Nephron progenitor cell (in vitro differentiated cells): ENCODE data around the gene PFKL.

Experiments used
- DNase-seq: peaks from one replicate; pipeline ENCODE4 v3.0.0; 2021
- H3K27ac Mint-ChIP-seq: 2 replicates; pipeline ENCODE4 v1.8.0; 2021; ENCODE audit warnings: mild to moderate bottlenecking, moderate library complexity, mixed read lengths
- H3K27me3 Mint-ChIP-seq: 2 replicates; pipeline ENCODE4 v1.8.0; 2021; ENCODE audit warnings: mild to moderate bottlenecking, low read depth, mixed read lengths; ENCODE audit not compliant: poor library complexity
- H3K36me3 Mint-ChIP-seq: 2 replicates; pipeline ENCODE4 v1.8.0; 2021; ENCODE audit warnings: low read depth, mixed read lengths
- H3K4me1 Mint-ChIP-seq: 2 replicates; pipeline ENCODE4 v1.8.0; 2021; ENCODE audit warnings: mixed read lengths
- H3K4me3 Mint-ChIP-seq: 2 replicates; pipeline ENCODE4 v1.8.0; 2021; ENCODE audit warnings: mild to moderate bottlenecking, moderate library complexity, mixed read lengths
- H3K9me3 Mint-ChIP-seq: 2 replicates; pipeline ENCODE4 v1.8.0; 2021; ENCODE audit warnings: mild to moderate bottlenecking, moderate library complexity, mixed read lengths
- CTCF ChIP-seq: fragments of 200-600 bp; sonication (generic); IDR thresholded peaks from 2 replicates; pipeline ENCODE4 v1.5.0; 2021; ENCODE audit warnings: antibody characterized with exemption

Gene PFKL

DNA sequence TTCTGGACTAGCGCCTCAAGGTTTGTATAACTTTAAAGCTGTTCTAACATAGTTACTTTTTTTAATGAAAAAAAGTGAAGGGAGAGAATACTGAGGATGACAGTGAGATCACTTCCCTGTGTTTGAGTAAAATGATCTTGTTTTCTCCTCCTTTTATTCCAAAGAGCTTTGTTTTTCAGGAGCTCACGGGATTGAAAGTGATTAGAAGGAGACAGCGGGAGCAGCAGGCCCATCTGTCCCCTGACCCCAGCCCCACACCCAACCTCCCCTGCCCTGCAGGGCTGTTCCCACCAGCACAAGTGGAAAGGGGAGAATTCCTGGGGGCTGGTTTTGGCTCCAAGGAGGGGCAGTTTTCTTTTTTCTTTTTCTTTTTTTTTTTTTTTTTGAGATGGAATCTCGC, 36.1 kb upstream of the PFKL start:
- Mint-ChIP-seq H3K9me3 (no peaks in the 10 kb centered on the region), H3K36me3 (no peaks in the 10 kb centered on the region), H3K27me3 (peaks cover 14% of the 10 kb centered on the region), H3K4me1 (peaks cover 15% of the 10 kb centered on the region), H3K4me3 (peak overlapping the region; percentile 56), H3K27ac (peak overlapping the region; percentile 90)
- DNase-seq: no peak
- TF ChIP-seq CTCF: no peak

GRCh38 chr21:44265734-44266270, 34.1 kb upstream of the PFKL start:
- Mint-ChIP-seq H3K27me3 (peaks cover 4% of the 10 kb centered on the region), H3K4me3 (no peak overlapping the region), H3K9me3 (no peaks in the 10 kb centered on the region), H3K27ac (no peak overlapping the region), H3K36me3 (no peaks in the 10 kb centered on the region), H3K4me1 (peaks cover 15% of the 10 kb centered on the region)
- DNase-seq: no peak
- TF ChIP-seq CTCF: no peak

DNA sequence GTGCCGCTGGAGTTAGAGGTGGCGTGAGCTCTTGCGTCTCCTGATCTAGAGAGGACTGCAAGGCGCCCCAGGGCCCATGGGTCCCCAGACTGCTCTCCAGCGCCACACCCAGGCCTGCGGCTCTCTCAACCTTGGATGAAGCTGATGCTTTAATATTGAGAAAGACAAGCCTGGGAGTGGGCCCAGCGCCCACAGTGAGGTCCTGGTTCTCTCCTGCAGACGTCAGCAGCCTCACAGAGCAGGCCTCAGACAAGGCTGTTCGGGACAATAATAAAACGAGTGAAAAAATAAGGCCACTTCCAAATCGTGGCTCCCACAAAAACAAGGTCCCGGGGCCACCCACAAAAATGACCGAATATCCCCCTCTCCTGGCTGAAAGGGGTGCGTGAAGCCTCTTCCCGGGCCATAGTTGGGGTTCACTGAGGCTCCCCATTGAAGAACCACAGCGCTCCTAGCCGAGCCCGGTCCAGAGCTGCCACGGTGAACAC, 32.2 kb upstream of the PFKL start:
- no peak for DNase-seq
- no peaks in the 10 kb centered on the region for H3K36me3 Mint-ChIP-seq
- H3K9me3 Mint-ChIP-seq: no peaks in the 10 kb centered on the region
- H3K27me3 Mint-ChIP-seq: peaks cover 4% of the 10 kb centered on the region
- H3K4me3 Mint-ChIP-seq: no peak overlapping the region
- H3K27ac Mint-ChIP-seq: no peak overlapping the region
- H3K4me1 Mint-ChIP-seq: peaks cover 15% of the 10 kb centered on the region
- no peak for TF ChIP-seq CTCF

DNA sequence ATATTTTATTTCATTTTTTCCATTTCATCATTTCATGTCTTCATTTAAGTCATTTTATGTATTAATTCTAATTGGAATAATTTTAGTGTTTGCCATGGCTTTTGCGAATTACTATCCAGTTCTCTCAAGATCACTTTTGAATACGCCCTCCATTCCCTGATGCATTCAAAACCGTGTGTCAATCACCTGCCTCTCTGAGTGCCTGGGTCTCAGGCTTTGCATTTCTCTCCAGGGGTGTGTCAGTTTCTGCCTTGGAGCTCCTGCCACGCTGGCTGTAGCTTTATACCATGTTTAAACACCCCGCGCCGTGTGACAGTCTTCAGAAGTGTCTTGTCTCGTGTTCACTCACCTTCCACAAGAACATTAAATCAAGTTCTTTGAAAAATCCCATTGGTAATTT, 30.8 kb upstream of the PFKL start:
- Mint-ChIP-seq H3K27me3 (peaks cover 8% of the 10 kb centered on the region), H3K9me3 (no peaks in the 10 kb centered on the region)
- no peak for TF ChIP-seq CTCF

DNA sequence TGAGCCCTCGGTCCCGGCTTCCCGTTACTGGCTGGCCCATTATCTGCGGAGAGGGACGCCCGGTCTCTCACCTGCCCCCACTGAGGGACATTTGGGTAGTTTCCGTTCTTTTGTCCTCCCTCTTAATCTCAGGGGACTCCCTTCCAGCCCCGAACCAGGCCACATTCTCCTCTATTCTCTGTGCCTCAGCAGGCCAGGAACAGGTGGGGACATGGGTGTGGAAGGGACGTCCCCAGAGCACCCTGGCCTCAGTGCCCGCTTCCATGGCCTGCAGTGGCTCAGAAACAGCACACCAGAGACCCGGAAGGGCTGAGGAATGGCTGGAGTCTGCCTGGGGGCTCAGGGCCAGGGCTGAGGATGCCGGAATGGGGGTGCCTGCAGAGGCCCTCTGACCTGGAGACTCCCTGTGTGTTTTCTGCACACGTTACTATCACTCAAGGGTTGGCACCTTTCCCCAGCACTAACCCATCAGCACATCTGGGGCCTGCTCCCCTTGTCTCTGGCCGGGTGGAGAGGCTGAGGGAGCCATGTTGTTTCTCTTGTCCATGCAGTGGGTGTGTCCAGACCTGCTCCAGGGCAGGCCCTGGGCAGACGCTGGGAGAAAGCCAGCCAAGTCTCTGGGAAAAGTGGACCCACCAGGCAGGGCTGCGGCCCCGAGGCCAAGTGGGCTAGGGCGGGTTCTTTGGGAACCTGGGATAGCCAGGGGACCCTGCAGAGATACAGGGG, 28.1 kb upstream of the PFKL start:
- Mint-ChIP-seq H3K4me3 (no peak overlapping the region), H3K9me3 (peaks cover 8% of the 10 kb centered on the region), H3K4me1 (peaks cover under 1% of the 10 kb centered on the region), H3K36me3 (no peaks in the 10 kb centered on the region), H3K27me3 (peaks cover 22% of the 10 kb centered on the region), H3K27ac (no peak overlapping the region)
- no peak for TF ChIP-seq CTCF
- DNase-seq: no peak

More for the DNA sequence above, 30.8 kb upstream of the PFKL start:
- H3K4me3 Mint-ChIP-seq: no peak overlapping the region
- DNase-seq: no peak
- H3K4me1 Mint-ChIP-seq: peaks cover 6% of the 10 kb centered on the region
- no peaks in the 10 kb centered on the region for H3K36me3 Mint-ChIP-seq
- H3K27ac Mint-ChIP-seq: no peak overlapping the region
